Activated CD4-positive, alpha-beta T cell treated with anti-CD3 and anti-CD28 coated beads for 1 hour (primary cell): Measurements from ENCODE around the gene LUZP1.

Experiments used
- DNase-seq: peaks from one replicate; pipeline ENCODE4 v3.0.0-alpha.2; 2020

The LUZP1 gene

GRCh38 chr1:23150742-23151141, 17.9 kb downstream of the LUZP1 start:
- DNase-seq: no peak

DNA sequence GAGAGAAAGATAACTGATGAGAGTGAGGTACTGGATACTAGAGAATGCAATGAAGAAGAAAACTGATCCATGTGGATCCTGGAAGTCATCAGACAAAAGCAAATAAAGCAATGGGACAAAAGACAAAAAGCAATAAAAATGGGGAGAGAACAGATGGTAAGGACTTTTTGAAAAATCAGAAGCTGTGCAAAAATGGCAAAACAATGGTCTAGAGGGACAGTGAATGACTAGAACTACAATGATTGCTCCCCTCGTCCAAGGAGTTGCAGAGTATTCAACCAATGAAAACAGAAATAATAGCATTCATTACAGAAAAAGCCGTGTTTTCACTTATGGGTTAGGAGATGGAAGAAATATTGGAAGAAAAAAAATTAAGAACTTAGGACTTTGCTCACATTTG, 18.5 kb downstream of the LUZP1 start:
- no peak for DNase-seq

GRCh38 chr1:23149114-23149513, 19.5 kb downstream of the LUZP1 start:
- no peak for DNase-seq

DNA sequence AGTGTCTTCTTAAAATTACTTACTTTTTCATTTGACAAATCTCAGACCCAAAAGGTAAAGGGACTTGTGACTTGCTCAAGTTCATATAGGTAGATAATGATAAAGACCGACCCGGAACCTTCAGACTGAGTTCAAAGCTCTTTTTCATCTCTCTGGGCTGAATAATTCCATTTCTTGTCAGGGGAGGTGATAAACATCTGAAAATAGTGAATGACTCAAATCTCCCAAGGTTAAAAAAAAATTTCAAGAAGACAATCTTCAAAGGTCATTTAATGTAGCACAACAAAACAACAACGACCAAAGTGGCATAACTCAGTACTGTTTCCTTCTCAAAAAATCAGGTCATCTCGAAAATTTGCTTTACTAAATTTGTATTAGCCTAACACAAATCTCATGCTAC, 20.6 kb downstream of the LUZP1 start:
- DNase-seq: no peak

DNA sequence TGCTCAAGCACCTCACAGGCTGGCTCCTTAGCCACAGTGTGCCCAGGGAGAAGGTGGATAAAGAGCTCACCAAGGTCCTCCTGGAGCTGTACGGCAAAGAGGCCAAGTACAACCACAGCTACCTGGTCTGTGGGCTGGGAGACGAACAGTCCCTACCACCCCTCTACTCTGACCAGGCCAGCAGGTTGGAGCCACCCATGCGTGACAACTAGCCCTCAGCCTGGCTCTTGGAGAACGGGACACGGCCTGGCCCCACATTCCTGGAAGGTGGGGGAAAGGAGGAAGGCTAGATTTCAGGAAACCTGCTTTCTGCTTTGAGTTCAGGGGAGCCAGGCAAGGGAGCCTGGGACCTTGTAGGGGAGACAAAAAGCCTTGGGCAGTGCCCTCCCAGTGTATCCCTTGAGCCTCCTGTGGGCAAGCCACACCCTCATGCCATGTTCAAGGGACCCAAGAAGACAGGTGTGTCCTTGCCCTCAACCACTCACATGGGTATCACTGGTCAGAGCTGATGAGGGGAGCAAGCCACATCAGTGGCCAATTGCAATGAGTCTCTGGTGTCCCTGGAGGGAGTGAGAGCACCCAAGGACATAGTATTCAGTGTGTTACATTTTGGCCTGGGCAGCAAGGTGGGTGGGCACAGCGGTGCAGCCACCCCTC, 27.6 kb downstream of the LUZP1 start:
- no peak for DNase-seq

DNA sequence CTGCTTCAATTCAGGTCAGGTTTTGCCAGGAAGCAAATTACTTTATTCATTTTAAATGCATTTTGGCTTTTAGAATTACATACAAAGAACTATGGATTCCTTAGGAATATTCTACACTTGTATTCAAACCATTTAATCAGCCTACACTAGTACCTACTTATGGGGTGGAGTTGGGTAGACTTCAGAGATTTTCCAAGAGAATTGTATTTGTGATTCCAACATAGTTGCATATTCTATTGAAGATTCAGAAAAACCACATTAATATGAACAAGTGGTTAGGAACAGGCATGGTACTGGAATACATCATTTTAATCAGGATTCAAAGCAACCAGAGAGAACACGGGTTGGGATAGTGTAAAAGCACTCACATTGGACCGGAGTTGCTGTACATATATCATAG, 33.4 kb downstream of the LUZP1 start:
- DNase-seq: no peak

DNA sequence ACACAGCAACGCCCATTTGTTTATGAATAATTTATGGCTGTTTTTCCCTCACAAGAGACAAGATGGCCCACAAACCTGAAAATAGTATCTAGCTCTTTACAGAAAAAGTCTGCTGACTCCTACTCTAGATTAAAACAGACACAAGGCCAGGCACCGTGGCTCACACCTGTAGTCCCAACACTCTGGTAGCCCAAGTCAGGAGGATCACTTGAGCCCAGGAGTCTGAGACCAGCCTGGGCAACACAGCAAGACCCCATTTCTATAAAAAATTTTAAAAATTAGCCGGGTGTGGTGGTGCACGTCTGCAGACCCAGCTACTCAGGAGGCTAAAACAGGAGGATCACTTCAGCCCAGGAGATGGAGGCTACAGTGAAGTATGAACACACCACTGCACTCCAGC, 34.6 kb downstream of the LUZP1 start:
- no peak for DNase-seq

DNA sequence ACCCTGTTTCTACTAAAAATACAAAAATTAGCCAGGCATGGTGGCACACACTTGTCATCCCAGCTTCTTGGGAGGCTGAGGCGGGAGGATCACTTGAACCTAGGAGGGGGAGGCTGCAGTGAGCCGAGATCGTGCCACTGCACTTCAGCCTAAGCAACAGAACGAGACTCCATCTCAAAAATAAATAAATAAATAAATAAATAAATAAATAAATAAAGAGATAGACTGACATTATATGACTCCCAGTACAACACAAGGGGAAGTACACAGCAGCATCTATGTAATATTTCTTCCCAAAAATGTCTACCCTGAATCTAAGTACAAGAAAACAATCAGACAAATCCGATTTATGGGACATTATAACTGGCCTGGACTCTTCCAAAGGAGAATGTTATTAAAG, 35.1 kb downstream of the LUZP1 start:
- DNase-seq: no peak

GRCh38 chr1:23132033-23132432, 36.6 kb downstream of the LUZP1 start:
- no peak for DNase-seq

DNA sequence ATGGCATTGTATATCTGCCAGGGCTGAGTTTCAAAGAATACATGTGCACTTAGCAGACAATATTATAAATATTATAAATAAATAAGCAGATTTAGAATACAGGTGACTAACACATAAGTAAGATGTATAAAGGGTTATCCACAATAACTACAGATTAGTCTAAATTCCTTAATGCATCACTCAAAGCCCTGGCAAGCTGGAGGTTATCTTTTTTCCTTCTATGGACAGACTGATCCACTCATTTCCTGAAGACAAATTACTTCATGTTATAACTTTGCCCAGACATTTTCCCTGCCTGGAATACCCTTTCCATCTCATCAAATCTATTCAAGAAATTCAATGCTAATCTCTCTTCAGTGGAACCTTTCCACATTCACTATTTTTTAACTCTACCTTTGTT, 38.8 kb downstream of the LUZP1 start:
- DNase-seq: no peak

- DNase-seq: no peak
Observed at GRCh38 chr1:23126801-23127200, 41.9 kb downstream of the LUZP1 start.

- DNase-seq: no peak
Observed at GRCh38 chr1:23126200-23126599, 42.5 kb downstream of the LUZP1 start.

DNA sequence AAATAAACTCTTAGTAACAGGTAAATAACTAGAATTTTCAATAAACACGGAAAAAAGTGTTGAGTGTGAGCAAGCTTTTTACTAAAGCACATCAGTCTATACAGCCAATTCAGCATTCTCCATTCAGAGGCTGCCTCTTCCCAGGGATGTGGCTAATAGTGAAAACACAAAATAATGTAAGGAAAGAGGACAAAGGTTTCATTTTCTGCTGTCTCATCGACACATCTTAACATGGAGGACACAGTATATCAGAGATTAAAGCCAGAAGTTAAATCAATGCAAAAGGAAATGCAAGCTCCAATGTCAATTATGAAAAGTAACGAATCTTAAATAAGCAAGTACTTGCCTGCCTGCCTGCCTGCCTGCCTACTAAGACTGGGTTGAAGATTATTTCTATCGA, 43.2 kb downstream of the LUZP1 start:
- no peak for DNase-seq

- no peak for DNase-seq
Observed at GRCh38 chr1:23124259-23125026, 44.2 kb downstream of the LUZP1 start.

DNA sequence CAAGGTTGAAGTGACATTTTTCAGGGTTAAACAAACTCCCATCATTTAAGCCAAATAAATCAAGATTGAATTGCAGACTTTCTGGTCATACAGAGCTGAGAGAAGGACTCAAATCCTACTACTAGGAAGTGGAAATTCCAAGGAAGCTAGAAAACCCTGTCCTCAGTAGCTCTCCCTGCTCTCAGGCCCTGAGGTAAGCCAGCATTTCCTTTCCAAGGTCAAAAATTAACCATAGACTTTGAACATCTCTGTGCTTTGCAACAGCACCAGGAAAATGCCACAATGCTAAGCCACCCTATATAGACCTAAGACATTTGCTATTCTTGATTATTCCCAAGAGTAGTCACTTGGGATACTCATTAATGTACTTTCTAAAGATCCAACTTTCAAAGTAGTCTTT, 45.1 kb downstream of the LUZP1 start:
- no peak for DNase-seq

DNA sequence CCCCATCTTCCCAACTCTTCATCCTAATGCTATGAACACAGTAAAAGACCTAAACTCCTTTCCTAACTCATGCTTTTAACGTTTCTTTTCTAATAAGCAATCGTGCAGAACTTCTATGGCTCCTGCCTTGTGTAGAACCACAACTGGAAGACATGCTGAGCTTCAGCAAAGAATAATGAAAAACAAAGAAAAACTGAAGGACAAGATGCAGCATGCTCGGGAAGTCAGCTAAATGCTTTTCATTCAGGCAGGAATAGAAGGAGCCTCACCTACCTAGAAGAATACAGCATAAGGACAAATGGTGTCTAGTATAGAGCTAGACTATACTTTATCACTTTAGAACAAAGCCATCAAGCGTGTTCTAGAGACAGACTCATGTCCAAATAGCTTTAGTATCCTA, 45.9 kb downstream of the LUZP1 start:
- DNase-seq: no peak

GRCh38 chr1:23122023-23122748, 46.5 kb downstream of the LUZP1 start:
- DNase-seq: no peak

GRCh38 chr1:23120383-23120782, 48.3 kb downstream of the LUZP1 start:
- DNase-seq: no peak

DNA sequence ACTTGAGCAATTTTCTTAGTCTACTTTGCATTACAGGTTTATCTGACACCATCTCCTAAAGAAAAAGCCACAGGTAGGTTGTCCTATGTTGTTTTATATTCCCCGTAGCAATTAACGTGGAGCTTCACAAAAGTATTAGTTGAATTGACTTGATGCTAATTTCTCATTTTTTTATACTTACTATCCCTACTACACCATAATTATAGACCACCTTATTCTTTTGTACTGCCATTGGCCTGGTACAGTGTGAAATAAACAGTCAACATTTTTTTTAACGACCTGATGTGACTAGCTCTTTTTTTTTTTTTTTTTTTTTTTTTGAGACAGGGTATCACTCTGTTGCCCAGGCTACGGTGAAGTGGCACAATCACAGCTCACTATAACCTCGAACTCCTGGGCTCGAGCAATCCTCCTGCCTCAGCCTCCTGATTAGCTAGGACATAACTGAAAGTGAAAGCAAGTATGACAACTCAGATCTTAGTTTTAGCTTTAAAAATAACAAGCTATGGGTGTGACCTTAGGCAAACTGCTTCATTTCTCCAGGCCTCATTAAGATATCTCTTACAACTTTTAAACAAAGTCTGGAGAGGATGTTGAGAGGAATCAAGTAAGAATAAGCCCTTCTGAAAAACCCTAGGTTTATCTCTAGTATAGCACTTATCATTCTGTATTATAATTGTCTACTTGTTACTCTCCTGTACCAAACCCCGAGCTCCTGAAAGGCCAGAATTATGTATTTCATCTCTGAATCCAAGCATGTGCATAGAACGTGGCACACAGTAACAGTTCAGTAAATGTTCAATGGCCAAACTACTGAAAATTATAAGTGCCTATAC, 49.5 kb downstream of the LUZP1 start:
- no peak for DNase-seq

GRCh38 chr1:23118407-23118806, 50.2 kb downstream of the LUZP1 start:
- no peak for DNase-seq

DNA sequence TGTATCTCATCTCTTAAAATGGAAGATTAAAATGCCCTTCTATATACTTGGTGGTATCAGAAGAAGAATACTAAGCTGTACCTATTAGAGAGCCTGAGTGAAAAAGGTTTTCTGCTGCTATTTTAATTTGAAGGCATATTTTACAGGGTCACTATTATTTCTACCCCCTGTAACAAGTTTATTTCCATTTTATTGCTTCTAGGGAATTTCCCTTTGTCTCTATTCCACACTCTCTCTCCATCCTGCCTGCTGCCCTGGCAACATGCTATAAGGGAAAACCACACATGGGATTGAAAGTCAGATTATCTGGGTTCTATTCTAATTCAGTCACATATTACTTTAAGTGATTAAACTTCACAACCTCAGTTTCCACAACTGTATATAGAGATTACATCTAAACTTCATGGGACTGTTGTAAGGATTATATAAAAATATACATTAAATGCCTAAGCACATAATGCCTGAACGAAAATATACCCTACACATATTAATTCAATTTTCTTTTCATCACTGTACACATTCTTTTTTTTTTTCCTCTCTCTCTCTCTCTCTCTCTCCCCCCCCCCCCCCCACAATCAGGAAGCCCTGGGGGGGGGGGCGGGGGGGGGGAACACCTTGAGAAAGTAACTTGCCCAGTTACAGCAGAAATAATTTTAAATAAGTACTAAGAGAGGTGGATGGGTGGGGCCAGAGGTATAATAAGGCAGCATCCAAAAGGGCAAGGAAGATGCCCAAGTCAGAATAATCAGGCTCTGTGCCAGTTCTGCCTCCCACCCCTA, 51.5 kb downstream of the LUZP1 start:
- no peak for DNase-seq

DNA sequence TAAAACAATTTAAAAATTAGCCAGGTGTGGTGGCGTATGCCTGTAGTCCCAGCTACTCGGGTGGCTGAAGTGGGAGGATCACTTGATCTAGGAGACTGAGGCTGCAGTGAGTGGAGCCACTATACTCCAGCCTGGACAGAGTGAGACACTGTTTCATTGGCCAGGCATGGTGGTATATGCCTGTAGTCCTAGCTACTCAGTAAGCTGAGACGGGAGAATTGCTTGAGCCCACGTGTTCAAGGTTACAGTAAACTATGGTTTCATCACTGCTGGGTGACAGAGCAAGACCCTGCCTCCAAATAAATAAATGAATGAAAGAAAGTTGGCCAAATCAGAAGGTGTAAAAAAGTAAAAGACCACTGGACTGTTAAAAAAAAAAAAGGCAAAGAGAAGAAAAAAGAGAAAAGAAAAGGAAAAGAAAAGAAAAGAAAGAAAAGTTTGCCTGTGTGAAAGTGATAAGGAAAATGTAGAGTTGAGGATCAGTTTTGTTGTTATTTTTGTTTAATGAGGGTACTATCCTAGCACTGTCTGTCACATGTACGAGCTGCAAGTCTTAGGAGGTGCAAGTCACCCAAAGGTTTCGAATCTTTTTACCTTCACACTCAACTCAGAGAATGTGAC, 52.3 kb downstream of the LUZP1 start:
- no peak for DNase-seq
